ENCODE data around the gene CNOT8.

DNA sequence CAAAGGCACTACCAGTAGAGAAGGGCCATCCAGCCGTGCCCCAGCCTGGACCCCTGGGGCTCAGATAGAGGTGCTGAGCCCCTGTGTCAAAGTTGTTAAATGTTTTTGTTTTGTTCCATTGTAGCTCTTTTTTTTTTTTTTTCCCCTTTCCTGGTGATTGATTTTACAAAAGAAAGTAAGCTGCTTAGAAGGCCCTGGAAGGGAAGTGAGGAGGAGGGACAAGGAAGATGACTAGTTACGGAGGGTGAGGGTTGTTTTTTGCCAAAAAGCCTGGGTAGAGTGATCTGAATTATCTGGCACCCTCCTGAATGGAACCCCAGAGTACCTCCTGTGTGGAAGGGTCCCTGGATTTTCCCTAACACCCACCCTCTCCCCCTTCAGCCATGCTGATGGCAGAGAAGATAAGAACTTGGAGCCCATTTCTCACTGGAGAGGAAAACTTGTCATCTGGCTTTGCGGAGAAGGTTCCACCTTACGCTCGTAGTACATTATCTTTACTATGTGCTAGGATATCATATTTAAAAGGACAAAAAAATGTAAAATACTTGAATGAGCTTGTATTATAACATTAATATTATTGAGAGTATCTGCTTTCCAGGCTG lies 41.4 kb upstream of the CNOT8 start:
- TF ChIP-seq, protein P1, sequence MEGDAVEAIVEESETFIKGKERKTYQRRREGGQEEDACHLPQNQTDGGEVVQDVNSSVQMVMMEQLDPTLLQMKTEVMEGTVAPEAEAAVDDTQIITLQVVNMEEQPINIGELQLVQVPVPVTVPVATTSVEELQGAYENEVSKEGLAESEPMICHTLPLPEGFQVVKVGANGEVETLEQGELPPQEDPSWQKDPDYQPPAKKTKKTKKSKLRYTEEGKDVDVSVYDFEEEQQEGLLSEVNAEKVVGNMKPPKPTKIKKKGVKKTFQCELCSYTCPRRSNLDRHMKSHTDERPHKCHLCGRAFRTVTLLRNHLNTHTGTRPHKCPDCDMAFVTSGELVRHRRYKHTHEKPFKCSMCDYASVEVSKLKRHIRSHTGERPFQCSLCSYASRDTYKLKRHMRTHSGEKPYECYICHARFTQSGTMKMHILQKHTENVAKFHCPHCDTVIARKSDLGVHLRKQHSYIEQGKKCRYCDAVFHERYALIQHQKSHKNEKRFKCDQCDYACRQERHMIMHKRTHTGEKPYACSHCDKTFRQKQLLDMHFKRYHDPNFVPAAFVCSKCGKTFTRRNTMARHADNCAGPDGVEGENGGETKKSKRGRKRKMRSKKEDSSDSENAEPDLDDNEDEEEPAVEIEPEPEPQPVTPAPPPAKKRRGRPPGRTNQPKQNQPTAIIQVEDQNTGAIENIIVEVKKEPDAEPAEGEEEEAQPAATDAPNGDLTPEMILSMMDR (IDR thresholded peaks at IDR 0.05) = no peak
- no peak for TF ChIP-seq TCF12 (IDR thresholded peaks at IDR 0.05)
